ENCODE data around the gene MAGI1.

The MAGI1 gene

DNA sequence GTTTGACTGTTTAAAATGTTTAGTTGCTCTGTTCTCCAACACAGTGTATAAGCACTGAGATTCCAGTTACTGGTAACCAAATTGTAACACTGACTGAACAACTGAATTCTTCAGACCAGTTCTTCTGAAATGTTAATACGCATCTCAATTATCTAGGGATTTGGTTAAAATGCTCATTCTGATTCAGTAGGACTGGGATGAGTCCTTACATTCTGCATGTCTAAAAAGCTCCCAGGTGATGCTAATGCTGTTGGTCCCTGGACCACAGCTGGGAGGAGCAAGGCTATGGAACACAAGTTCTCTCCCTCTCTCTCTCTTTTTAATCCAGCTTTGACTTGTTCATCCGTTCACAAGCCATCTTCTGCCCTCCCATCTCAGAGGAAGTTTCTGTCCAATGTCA is 380.3 kb downstream of the MAGI1 start:
- no peak for DNase-seq

DNA sequence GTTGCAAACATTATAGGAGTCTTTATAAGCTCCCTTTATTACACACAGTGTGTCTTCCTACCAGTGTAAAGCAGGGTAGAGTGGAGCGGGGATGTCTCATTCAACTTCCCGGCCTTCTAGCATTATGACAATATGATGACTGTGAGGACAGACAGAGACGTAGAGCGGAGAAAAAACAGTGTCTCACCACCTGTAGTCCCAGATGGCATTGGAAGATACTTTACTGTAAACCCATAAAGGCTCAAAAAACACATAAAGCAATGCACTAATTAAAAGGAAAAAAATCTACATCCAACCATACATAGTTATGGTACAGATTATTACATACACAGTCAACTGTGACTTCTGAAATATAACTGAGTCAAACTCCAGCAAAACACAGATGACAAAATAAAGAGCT is 383.7 kb downstream of the MAGI1 start:
- DNase-seq, result no peak

DNA sequence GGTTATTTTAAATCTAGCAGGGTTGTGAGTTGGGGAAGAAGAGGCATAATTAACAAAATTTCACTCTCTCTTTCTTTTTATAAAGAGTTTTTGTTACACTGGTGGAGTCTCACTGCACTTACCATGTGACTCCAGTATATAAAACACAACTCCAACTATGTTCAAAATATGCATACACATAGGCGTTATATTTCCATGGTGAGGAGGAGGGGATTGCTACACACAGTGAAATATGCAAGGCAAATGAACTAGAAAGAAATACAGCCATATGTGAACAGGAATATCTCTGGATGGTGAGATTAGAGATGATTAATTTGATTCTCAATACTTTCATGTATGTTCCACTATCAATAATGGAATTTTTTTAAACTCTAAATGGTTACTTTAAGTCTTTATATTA is 385.0 kb downstream of the MAGI1 start:
- no peak for DNase-seq

DNA sequence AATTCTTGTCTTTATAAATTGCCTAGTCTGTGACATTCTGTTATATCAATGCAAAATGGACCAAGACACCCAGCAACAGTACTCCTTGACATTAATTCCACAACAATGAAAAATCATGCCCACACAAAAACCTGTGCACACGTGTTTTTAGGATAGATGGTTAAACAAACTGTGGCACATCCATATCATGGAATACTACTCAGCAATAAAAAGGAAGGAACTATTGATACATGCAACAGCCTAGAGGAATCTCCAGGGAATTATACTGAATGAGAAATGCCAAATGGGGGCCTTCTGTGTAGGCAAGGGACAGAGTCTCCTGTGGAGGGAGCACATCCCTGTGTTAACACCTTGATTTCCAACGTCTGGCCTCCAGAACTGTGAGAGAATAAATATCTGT is 388.5 kb downstream of the MAGI1 start:
- DNase-seq, result no peak

GRCh38 chr3:65647369-65647768 is 391.3 kb downstream of the MAGI1 start:
- no peak for DNase-seq

GRCh38 chr3:65642883-65643282 is 395.8 kb downstream of the MAGI1 start:
- DNase-seq, result no peak

- no peak for DNase-seq
These were observed 396.9 kb downstream of the MAGI1 start for GRCh38 chr3:65641777-65642176.

DNA sequence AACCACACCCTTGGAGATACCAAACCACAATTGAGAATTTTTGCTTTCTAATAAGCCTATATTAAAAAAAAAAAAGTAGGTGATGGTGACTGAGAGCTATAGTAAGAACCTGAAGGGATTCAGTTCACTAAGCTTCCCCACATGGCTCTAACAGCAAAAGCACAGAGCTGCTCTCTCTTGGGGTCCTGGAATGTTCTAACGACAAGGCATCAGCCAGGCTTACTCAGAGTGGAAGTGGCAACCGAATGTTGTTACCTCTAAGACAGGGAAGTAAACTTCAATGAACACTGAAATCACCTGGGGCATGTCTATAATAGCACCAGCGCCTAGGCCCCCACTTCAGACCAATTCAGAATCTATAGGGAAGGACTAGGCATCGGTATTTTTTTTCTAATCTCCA is 397.7 kb downstream of the MAGI1 start:
- no peak for DNase-seq

DNA sequence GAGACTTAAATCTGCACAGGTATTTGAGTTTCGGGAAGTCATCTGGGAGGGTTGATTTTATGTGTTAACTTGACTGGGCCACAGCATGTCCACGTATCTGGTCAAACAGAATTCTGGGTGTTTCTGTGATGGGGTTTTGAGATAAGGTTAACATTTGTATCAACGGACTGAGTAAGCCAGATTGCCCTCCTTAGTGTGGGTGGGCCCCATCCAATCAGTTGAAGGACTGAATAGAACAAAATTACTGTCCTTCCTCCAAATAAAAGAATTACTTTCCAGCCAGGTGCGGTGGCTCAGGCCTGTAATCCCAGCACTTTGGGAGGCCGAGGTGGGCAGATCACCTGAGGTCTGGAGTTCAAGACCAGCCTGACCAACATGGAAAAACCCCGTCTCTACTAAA is 399.3 kb downstream of the MAGI1 start:
- no peak for DNase-seq

DNA sequence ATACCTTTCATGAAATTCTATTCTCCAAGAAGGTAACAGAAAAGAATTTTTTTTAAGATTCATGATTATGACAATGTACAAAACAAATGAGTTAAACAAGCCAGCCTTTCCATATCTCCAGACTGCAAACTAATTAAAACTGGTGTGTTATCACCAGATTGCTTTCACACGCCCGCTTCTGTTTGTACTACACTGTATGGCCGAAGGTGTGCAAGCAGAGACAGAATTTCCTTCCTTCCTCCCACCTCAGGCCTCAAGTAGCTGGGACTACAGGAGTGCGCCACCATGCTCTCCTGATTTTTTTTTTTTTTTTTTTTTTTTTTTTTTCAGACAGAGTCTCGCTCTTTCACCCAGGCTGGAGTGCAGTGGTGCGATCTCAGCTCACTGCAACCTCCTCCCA is 400.4 kb downstream of the MAGI1 start:
- DNase-seq, result no peak

DNA sequence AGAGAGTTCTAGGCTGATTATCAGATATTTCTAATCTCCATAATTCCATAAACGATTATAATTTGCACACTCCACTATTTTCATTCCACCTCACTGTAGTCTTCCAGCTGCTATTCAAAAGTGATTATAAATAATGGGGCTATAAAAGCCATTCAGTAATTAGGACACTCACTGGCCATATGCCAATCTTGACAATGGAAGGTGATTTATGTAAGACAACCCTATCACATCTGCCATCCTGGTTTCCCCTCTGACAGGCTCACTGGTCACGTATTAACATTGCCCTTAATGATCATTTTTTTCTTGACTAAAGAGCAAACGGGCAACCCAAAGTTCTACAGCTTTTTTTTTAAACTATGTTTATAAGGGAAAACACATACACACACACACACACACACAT is 402.4 kb downstream of the MAGI1 start:
- DNase-seq, result no peak

- DNase-seq, result no peak
These were observed 403.1 kb downstream of the MAGI1 start for GRCh38 chr3:65635657-65636056.

DNA sequence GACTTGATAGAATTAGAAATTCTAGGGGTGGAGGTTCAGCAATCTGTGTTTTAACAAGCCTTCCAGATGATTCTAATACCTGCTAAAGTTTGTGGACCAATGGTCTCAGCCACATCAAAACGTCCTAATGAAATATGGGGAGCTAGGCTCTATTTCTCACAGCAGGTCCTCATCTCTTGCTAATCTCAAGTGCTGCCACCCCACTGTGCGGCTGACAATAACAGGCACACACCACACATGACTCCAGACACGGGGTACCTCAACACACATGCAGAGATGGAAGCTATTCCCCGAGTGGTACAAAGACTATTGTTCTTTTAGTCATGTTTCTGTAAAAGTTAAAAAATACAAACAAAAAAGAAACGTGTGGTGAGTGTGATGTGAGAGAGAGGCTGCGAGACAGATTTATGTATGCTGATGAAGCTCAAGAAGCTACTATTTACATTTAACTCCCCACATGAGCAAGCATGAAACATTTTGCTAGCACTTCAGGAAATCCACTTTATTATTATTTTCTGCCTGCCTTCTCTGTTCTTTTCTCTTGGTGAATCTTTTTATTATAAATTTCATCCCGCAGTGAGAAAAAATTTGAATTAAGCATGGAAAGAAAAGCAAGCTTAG is 405.6 kb downstream of the MAGI1 start:
- DNase-seq, result no peak

- no peak for DNase-seq
These were observed 406.3 kb downstream of the MAGI1 start for GRCh38 chr3:65632414-65632813.

DNA sequence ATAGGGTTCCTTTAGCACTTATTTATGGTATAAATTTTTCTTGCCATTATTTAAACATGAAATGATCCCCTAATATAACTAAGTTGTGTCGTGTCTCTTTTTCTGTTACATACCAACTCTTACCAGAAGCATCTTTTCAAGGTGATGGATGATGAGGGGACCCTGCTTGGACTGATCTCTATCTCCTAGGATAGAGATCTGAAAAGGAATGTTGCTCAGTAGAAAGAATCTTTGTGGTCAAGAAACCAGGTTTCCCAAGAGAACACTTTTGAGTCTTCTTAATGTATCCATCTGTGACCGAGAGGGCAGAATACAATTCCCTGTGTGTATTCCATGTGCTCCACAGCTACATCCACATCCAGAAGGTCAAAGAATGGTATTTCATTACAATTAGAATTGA is 409.7 kb downstream of the MAGI1 start:
- no peak for DNase-seq

DNA sequence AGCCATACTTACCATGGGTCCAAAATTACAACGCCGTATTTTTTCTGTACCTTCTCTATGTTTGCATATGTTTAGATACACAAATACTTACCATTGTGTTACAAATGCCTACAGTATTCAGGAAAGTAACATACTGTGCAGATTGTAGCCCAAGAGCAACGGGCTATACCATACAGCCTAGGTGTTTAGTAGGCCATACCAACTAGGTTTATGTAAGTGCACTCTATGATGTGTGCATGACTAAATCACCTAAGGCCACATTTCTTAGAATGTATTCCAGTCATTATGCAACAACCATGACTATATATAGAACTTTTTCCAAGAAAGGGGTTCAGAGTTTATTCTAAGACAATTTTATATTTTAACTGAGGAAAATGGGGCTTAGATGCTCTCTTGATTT is 411.7 kb downstream of the MAGI1 start:
- DNase-seq, result no peak

GRCh38 chr3:65625305-65625704 is 413.4 kb downstream of the MAGI1 start:
- no peak for DNase-seq

GRCh38 chr3:65623362-65623761 is 415.4 kb downstream of the MAGI1 start:
- no peak for DNase-seq

GRCh38 chr3:65619888-65620287 is 418.8 kb downstream of the MAGI1 start:
- DNase-seq, result no peak

GRCh38 chr3:65619451-65619881 is 419.3 kb downstream of the MAGI1 start:
- no peak for DNase-seq

DNA sequence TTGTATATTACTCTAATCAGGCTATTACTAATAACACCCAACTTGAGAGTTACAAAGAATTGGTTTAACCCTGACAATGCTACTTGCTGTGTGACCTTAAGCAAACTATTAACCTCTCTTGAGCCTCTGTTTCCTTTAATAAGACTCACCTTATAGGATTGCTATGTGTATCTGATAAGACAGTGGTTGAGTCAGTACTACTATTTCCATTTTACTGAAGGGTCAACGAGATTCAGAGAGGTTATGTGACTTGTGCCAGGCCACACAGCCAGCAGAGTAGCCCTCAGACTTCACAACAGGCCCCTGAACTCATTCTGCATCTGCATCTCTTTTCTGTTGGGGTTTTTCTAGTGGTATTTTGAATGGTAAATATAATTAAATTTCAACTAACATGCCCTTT is 420.1 kb downstream of the MAGI1 start:
- DNase-seq, result no peak

DNA sequence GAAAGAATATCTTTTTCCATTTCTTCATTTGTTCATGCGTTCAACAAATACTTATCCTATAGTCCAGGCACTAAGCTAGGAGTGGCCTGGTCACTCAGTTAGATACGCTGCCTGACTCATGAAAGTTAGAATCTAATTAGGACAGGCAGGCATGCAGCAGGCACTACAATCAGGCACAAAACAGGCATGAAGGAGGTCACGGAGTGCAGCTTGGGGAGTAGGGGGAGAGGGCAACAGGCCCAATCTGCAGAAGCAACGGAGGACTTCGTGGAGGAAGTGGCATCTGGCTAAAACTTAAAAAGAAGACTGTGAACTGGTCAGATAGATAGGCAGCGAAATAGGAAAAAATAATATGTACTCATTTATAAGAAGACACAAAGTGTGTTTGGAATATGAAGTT is 420.9 kb downstream of the MAGI1 start:
- no peak for DNase-seq

GRCh38 chr3:65617209-65617608 is 421.5 kb downstream of the MAGI1 start:
- no peak for DNase-seq

DNA sequence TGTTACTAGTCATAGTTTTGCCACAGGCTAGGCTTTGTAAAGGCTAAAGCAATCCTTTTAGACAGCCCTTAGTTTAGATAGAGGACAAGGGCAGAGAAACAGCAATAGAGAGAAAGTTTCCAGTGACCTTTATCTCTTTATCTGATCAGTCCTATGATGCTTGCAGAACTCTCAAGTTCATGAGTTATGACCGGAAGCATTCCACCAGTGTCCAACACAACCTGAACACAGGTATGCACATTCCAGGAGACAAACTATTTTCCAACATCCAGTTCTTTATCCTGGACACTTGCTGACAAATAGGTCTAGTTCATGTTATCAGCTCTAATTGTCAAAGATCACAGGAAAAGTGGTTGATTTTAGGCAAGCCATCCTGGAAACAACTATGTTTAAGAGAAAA is 422.2 kb downstream of the MAGI1 start:
- DNase-seq, result no peak

DNA sequence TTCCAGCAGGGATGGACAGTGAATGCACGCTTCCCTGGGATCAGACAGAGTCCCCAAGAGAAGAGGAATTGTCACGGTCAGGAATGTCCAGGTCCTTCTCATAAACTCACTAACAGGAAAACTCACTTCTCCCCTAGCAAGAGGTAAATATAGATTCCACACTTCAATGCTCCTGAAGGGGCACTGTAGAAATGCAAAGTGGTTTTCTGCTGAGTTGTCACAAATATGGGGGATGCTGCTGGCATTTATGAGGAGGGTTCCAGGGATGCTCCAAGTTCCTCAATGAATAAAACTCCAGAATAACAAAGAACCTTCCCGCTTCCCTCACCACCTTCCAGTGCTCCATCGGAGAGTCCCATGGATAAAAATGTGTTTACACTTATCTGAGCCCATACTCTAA is 423.4 kb downstream of the MAGI1 start:
- no peak for DNase-seq

DNA sequence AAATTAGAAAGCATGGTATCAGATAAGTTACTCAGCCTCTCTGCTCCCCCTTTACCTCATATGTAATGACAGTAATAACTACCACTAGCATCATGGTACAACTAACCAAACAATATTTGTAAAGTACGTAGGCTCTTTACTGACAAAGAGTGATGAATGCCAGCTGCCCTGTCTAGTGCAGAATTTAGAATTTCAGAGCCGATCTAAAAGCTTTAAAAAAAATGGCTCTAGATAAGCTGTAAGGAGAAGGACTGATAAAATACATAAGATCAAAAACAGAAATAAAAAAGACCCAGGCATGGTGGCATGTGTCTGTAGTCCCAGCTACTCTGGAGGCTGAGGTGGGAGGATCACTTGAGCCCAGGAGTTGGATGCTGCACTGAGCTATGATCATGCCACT is 424.1 kb downstream of the MAGI1 start:
- DNase-seq, result no peak

All from DMS79 (cell line).